GM19438 (cell line): ENCODE results near the gene DIPK1A.
A peak's percentile ranks its signal among the peaks of the same experiment; 100 is the strongest.

Experiments
- ATAC-seq: cut with Tn5 transposase; IDR thresholded peaks from one replicate; pipeline ENCODE4 v1.9.1; 2021; ENCODE audit warnings: low read depth; ENCODE audit not compliant: unreplicated experiment

DIPK1A gene

DNA sequence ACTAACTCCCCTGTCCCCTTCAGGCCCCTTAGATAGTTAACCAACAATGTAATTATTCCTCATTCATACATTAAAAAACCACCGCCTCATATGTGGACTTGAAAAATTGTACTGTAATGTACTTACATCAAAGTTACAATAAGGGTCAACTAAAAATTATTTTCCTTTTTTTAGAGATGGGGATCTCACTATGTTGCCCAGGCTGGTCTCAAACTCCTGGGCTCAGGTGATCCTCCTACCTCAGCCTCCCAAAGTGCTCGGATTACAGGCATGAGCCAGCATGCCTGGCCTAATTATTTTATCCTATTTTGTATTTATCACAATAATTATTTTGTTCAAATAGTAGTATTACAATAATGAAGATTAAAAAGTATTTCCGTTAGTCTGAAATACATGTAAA, 116.8 kb downstream of the DIPK1A start:
- ATAC-seq: no peak

DNA sequence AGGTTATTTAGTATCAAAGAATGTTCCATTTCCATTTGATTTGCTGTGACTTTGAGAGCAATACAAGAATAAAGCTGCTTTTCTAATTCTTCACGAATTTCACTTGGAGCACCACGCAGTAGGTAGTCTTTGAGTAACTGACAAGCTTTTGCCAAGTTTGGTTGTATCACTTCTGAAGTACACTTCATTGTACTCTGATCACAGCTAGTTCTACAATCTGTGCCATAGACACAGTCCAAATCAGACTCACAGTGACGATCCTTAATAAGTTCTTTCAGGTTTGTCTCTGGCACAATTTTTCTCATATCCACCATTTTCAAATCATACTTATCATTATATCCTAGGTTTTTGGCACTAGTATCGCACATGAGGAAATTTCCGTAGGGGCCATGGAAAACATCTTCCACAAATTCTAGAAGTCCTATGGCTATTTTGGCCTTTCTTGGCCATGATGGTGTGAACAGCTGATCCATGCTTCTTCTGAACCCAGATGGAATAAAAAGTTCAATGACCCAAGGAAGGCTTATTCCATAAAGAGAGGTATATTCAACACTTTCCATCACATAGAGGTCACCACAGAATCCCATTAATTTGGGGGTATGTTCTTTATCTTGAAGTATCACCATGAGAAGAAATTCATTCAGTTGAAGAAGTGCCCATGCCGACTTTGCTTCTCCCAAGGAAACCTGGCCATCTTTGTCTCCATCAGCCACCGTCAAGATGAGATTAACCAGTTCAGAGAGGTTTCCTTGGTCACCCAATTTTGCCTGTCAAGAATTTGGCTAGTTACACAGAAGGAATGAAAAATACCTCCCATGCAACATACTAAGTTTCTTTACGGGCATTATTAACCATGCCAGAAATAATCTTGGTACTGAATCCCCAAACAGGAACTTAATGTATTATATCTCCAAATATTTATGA, 117.6 kb downstream of the DIPK1A start:
- no peak for ATAC-seq

GRCh38 chr1:92843046-92843423, 118.2 kb downstream of the DIPK1A start:
- ATAC-seq: no peak

GRCh38 chr1:92842082-92843045, 118.9 kb downstream of the DIPK1A start:
- no peak for ATAC-seq

GRCh38 chr1:92840600-92840999, 120.7 kb downstream of the DIPK1A start:
- ATAC-seq: no peak

DNA sequence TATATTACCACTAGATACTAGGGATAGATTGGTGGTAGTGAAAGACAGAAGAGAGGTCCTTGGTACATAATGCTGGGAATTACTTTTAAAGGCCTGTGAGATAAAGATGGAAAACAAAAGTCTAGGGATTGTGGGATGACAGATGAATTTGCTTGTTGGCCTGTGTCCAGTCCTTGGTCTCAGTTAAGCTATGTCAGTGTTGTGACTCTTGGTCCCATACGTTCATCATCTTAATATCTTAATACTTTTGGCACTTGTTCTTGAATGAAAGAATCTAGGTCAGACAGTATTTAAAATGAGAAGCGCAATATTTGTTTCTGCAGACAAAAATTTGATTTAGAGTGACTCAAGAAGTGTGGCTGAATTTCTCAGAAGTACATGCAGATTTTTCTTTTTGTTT, 121.8 kb downstream of the DIPK1A start:
- ATAC-seq: no peak

- no peak for ATAC-seq
Observed at GRCh38 chr1:92838519-92838918, 122.7 kb downstream of the DIPK1A start.

DNA sequence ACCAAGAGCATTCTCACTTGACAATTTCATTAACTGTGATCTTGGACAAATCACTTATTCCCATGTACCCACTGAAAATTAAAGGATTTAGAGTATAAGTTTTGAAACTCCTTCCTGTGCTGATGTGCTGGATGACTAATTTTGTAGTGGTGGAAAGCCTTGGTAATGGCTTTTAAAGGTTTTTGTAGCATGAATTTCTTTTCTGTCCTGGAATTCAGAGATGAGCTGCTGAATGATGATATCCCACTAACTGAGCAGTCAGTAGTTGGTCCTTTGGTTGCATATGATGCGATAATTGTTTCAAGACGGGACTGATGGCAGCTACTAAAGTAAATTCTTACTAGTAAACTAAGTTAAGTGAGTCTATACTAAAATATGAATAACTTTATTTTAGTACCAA, 124.2 kb downstream of the DIPK1A start:
- ATAC-seq: no peak

DNA sequence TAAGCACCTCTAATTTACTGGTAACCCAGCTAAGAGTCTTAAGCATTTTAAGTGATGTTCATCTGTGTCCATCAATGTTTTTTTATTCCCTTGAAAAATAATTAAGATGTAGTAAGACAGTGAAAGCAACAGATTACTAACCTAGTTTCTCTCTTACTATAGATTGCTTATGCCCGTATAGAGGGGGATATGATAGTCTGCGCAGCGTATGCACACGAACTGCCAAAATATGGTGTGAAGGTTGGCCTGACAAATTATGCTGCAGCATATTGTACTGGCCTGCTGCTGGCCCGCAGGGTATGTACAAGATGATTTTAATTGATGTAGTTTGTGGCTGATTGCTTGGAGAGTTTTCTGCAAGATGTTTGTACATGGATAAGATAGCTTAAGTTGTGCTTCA, 126.6 kb downstream of the DIPK1A start:
- no peak for ATAC-seq

DNA sequence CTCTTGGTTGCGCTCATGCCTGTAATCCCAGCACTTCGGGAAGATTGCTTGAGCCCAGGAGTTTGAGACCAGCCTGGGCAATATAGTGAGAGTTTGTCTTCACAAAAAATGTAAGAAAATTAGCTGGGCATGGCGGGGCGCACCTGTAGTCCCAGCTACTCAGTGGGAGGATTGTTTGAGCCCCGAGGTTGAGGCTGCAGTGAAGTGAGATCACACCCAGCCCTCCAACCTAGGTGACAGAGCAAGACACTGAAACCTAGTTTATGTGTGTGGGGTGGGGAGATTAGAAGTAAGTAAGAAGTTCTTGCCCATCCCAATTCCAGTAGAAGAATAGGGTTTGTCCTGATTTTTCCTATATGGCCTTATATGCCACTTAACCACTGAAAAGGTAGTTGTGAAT, 127.4 kb downstream of the DIPK1A start:
- no peak for ATAC-seq

DNA sequence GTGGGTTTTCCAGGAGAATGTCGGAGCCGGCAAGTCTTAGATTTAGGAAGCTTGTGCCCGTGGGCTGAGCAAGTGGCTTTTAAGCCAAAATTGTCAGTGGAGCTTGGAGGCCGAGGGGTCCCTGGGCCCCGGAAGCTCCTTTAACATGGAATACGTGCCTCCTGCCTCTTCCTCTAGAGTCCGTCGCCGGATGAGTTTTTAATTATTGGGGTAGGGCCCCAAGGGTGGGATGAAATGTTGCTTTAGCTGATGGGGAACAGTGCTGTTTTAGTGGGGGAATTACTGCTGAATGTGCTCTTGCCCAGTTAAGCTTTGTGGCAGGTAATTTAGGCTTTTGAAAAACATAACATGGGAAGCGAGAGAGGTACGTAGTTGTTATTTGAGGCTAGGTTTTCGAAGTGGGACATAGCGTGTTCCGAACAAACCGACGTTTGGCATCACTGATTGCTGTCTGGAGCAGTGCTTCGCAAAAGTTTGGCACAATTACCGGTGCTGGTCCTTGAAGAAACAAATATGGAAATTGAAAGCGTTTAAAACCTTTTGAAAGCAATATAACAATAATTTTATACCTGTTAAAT, 128.6 kb downstream of the DIPK1A start:
- ATAC-seq: peak; percentile 4

DNA sequence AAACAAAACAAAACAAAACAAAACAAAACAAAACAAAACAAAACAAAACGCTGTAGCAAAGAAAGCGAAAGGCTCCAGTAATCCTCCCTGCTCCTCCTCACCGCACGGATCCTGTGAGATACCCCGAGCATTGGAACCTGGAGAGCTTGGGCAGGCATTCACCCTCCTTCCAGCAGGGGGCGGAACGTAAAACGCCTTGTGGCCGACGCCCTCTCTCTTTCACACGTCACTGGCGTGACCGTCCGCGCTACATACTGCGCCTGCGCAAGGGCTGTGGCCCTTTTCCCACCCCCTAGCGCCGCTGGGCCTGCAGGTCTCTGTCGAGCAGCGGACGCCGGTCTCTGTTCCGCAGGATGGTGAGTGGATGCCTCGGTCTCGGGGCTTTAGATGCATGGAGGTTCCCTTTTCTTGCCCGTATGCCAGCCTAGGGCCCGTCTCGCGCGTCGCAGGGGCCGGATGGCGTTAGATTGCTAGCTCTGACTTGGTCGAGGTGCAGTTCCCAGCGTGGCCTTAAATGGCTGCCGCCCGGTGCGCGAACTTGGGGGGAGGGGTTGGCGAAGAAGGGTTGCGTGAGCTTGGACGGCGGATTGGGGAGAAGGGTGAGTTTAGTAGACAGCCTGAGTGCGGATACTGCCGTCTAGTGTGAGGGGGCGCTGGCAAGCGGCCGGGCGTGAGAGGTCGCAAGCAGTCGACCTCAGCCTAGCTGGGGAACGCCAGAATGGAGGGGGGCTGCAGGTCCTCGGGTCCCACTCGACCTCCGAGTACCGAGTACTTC, 129.3 kb downstream of the DIPK1A start, which contains the start of gene RPL5:
Gene RPL5 (plus strand): TSS at position 279 of the 775 bp plus-strand sequence. CDS start 75 bp downstream, at position 354.
- peak; percentile 96 for ATAC-seq

DNA sequence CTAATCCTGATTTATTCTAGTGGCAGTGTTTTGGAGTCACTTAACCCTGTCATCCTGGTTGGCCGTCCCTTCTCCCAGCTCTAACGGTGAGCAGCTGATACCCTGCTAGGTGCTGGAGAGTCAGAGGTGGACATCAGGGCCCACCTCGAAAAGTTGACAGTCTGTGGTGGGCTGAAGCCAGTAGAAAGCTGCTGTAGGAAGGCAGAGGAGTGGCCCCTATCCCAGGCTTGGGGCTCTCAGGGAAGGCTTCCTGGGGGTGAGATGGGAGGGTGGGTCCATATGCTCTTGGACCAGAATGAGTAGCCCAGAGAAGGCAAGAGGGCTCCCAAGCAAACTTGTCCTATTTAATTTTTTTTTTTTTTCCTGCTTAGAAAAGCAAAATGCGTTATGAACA, 129.9 kb downstream of the DIPK1A start:
- ATAC-seq: no peak

DNA sequence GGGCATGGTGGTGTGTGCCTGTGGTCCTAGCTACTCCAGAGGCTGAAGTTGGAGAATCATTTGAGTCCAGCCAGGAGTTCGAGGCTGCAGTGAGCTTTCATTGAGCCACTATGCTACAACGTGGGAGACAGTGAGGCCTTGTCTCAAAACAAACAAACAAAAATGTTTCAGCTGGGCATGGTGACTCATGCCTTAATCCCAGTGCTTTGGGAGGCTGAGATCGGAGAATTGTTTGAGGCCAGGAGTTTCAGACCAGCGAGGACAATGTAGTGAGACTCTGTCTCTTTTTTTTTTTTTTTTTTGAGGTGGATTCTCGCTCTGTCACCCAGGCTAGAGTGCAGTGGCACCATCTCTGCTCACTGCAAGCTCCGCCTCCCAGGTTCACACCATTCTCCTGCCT, 134.5 kb downstream of the DIPK1A start:
- ATAC-seq: no peak

DNA sequence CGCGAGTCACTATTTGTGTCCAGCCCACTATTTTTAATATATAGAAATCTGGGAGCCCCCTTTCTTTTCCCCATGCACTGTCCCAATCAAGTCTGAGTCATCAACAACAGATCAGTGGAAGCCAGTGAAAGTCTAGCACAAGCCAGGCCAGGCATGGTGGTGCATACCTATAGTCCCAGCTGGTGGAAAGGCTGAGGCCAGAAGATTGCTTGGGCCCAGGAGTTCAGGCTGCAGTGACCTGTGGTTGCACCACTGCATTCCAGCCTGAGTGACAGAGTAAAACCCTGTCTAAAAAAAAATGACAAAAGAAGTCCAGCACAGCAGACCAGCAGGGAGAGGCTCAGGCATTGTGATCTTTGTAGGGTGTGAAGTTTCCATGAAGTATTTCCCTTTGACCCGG, 138.4 kb downstream of the DIPK1A start:
- no peak for ATAC-seq

- ATAC-seq: no peak
Observed at GRCh38 chr1:92820551-92820950, 140.7 kb downstream of the DIPK1A start.

- no peak for ATAC-seq
Observed at GRCh38 chr1:92820024-92820423, 141.2 kb downstream of the DIPK1A start.

DNA sequence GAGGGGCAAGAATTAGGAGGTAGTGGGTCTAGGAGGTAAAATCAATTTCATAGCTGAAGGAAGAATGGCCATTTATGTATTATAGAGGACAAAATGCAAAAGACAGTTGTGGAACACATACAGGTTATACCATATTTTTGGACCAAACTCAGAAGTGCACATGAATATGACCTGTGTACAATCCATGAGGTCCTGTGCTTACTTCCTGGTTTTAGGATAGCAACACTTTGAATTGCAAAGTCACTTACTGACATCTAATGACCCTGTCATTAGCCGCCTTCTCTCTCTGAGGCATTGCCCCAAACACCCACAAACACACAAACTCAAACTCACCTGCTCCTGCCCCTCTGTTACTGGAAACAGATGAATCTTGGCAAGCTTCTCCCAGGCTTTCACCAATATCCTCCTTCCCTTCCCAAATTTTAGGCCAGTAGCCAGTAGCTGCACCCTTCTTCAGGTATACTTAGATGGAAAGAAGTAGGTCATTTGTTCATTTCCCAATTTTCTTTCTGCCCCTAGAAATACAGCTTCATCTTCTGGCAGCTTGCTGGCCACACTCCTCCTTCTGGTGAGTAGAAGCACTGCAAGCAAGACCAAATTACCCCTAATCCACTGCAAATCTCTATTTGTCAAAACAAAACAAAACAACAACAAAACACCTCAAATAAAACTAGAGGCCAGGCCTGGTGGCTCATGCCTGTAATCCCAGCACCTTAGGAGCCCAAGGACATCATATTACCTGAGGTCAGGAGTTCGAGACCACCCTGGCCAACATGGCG, 143.1 kb downstream of the DIPK1A start:
- ATAC-seq: peak; percentile 82

GRCh38 chr1:92817137-92817697, 144.0 kb downstream of the DIPK1A start:
- ATAC-seq: no peak
